ENCODE measurements around the gene BNIP5.
"Not testable (repeated sequence)": the region's sequence is repeated elsewhere in the genome, so short reads cannot be mapped to it uniquely, and the experiment has no call there.

Gene BNIP5

GRCh38 chr6:36343109-36343680 lies 6.5 kb upstream of the BNIP5 start:
- no peak for DNase-seq (ENCODE audit: low read depth in 2 of 2)

GRCh38 chr6:36340618-36341454 lies 4.1 kb upstream of the BNIP5 start:
- peak; percentile 68 to 72 for DNase-seq (ENCODE audit: low read depth in 2 of 2)

- no peak for DNase-seq (ENCODE audit: low read depth in 2 of 2)
These were observed 3.6 kb upstream of the BNIP5 start for GRCh38 chr6:36340306-36340617.

- no peak for DNase-seq (ENCODE audit: low read depth in 2 of 2)
These were observed 2.5 kb upstream of the BNIP5 start for GRCh38 chr6:36339146-36339545.

- not testable (repeated sequence) for DNase-seq (ENCODE audit: low read depth in 2 of 2)
These were observed 1.5 kb upstream of the BNIP5 start for GRCh38 chr6:36338223-36338622.

GRCh38 chr6:36337814-36338213 lies 1.1 kb upstream of the BNIP5 start:
- DNase-seq (ENCODE audit: low read depth in 2 of 2) = no peak

GRCh38 chr6:36336208-36336710 lies 429 bp downstream of the BNIP5 start:
- DNase-seq (ENCODE audit: low read depth in 2 of 2) = no peak

- no peak for DNase-seq (ENCODE audit: low read depth in 2 of 2)
These were observed 1.1 kb downstream of the BNIP5 start for GRCh38 chr6:36335465-36336207.

GRCh38 chr6:36334832-36335459 lies 1.7 kb downstream of the BNIP5 start:
- DNase-seq (ENCODE audit: low read depth in 2 of 2) = no peak

- no peak for DNase-seq (ENCODE audit: low read depth in 2 of 2)
These were observed 2.6 kb downstream of the BNIP5 start for GRCh38 chr6:36333931-36334725.

- no peak for DNase-seq (ENCODE audit: low read depth in 2 of 2)
These were observed 3.4 kb downstream of the BNIP5 start for GRCh38 chr6:36333171-36333895.

- DNase-seq (ENCODE audit: low read depth in 2 of 2) = no peak
These were observed 5.3 kb downstream of the BNIP5 start for GRCh38 chr6:36331381-36331780.

GRCh38 chr6:36330366-36330765 lies 6.3 kb downstream of the BNIP5 start:
- no peak for DNase-seq (ENCODE audit: low read depth in 2 of 2)

- no peak for DNase-seq (ENCODE audit: low read depth in 2 of 2)
These were observed 6.8 kb downstream of the BNIP5 start for GRCh38 chr6:36329798-36330291.

GRCh38 chr6:36328600-36328999 lies 8.1 kb downstream of the BNIP5 start:
- DNase-seq (ENCODE audit: low read depth in 2 of 2) = no peak

- DNase-seq (ENCODE audit: low read depth in 2 of 2) = no peak
These were observed 8.8 kb downstream of the BNIP5 start for GRCh38 chr6:36327919-36328236.

GRCh38 chr6:36327226-36327918 lies 9.3 kb downstream of the BNIP5 start:
- DNase-seq (ENCODE audit: low read depth in 2 of 2) = no peak

GRCh38 chr6:36326356-36326995 lies 10.2 kb downstream of the BNIP5 start:
- no peak for DNase-seq (ENCODE audit: low read depth in 2 of 2)

GRCh38 chr6:36324715-36325114 lies 12.0 kb downstream of the BNIP5 start:
- no peak for DNase-seq (ENCODE audit: low read depth in 2 of 2)

- DNase-seq (ENCODE audit: low read depth in 2 of 2) = no peak
These were observed 12.5 kb downstream of the BNIP5 start for GRCh38 chr6:36324191-36324590.
